ENCODE measurements around the gene FAM81A.

FAM81A gene

GRCh38 chr15:59528961-59529402 lies 91.0 kb downstream of the FAM81A start:
- H3K27ac ChIP-seq (ENCODE audit: low read length), result no peak overlapping the region
- H3K4me3 ChIP-seq (ENCODE audit: low read depth in 1 of 2, low read length in 2 of 2), result no peak overlapping the region
- no peaks in the 10 kb centered on the region for H3K36me3 ChIP-seq (ENCODE audit: control insufficient read depth in 1 of 2, insufficient read depth in 2 of 2, low read length in 2 of 2)
- H3K4me1 ChIP-seq (ENCODE audit: control insufficient read depth in 1 of 2, insufficient read depth in 2 of 2, low read length in 2 of 2), result no peaks in the 10 kb centered on the region
- H3K27me3 ChIP-seq (ENCODE audit: low read depth, low read length), result no peaks in the 10 kb centered on the region
- H3K9me3 ChIP-seq (ENCODE audit: control insufficient read depth in 1 of 2, low read length in 2 of 2), result no peaks in the 10 kb centered on the region

GRCh38 chr15:59531066-59531675 lies 93.2 kb downstream of the FAM81A start:
- Histone ChIP-seq H3K27me3 (ENCODE audit: low read depth, low read length) (no peaks in the 10 kb centered on the region), H3K27ac (ENCODE audit: low read length) (no peak overlapping the region), H3K4me3 (ENCODE audit: low read depth in 1 of 2, low read length in 2 of 2) (no peak overlapping the region), H3K4me1 (ENCODE audit: control insufficient read depth in 1 of 2, insufficient read depth in 2 of 2, low read length in 2 of 2) (no peaks in the 10 kb centered on the region), H3K36me3 (ENCODE audit: control insufficient read depth in 1 of 2, insufficient read depth in 2 of 2, low read length in 2 of 2) (no peaks in the 10 kb centered on the region), H3K9me3 (ENCODE audit: control insufficient read depth in 1 of 2, low read length in 2 of 2) (no peaks in the 10 kb centered on the region)

DNA sequence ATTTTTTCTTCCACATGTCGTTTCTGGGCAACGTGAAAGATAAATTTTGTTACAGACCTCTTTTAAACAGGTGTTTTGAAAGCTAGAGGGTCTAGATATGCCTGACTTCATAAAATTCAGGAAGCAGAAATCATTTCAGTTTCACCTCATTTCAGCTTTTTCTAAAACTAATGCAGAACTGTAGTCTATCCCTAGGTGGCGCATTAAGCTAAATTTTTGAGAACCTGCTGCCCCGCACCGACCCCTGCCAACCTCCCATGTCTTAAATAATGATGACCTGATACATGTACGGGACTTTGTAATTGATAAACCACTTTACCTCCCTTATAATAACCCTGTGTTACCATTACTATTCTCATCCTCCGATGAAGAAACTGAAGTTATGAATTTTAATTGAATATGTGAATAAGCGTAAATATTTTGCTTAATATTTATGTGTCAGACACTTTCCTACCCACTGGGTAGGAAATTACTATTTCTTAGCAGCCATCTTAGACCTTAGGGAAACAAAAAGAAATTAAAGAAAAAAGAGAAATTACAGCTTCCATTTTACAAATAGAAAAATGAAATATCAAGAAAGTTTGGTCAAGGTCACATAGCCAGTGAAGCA lies 94.9 kb downstream of the FAM81A start:
- H3K27ac ChIP-seq (ENCODE audit: low read length), result peak overlapping the region; percentile 31

GRCh38 chr15:59536553-59536952 lies 98.6 kb downstream of the FAM81A start:
- H3K4me1 ChIP-seq (ENCODE audit: control insufficient read depth in 1 of 2, insufficient read depth in 2 of 2, low read length in 2 of 2), result peaks cover 0 to 3% of the 10 kb centered on the region in 2 donors
- H3K36me3 ChIP-seq (ENCODE audit: control insufficient read depth in 1 of 2, insufficient read depth in 2 of 2, low read length in 2 of 2), result no peaks in the 10 kb centered on the region

More for the DNA sequence above, 94.9 kb downstream of the FAM81A start:
- Histone ChIP-seq H3K4me3 (ENCODE audit: low read depth in 1 of 2, low read length in 2 of 2) (peak overlapping the region in 1 of 2 donors; percentile 1), H3K36me3 (ENCODE audit: control insufficient read depth in 1 of 2, insufficient read depth in 2 of 2, low read length in 2 of 2) (no peaks in the 10 kb centered on the region), H3K4me1 (ENCODE audit: control insufficient read depth in 1 of 2, insufficient read depth in 2 of 2, low read length in 2 of 2) (no peaks in the 10 kb centered on the region), H3K9me3 (ENCODE audit: control insufficient read depth in 1 of 2, low read length in 2 of 2) (no peaks in the 10 kb centered on the region), H3K27me3 (ENCODE audit: low read depth, low read length) (no peaks in the 10 kb centered on the region)

GRCh38 chr15:59537403-59537802 lies 99.4 kb downstream of the FAM81A start:
- Histone ChIP-seq H3K27ac (ENCODE audit: low read length) (no peak overlapping the region), H3K36me3 (ENCODE audit: control insufficient read depth in 1 of 2, insufficient read depth in 2 of 2, low read length in 2 of 2) (no peaks in the 10 kb centered on the region), H3K27me3 (ENCODE audit: low read depth, low read length) (no peaks in the 10 kb centered on the region), H3K4me3 (ENCODE audit: low read depth in 1 of 2, low read length in 2 of 2) (no peak overlapping the region), H3K9me3 (ENCODE audit: control insufficient read depth in 1 of 2, low read length in 2 of 2) (no peaks in the 10 kb centered on the region), H3K4me1 (ENCODE audit: control insufficient read depth in 1 of 2, insufficient read depth in 2 of 2, low read length in 2 of 2) (peaks cover 0 to 3% of the 10 kb centered on the region in 2 donors)

More at GRCh38 chr15:59536553-59536952, 98.6 kb downstream of the FAM81A start:
- H3K27ac ChIP-seq (ENCODE audit: low read length), result no peak overlapping the region
- H3K9me3 ChIP-seq (ENCODE audit: control insufficient read depth in 1 of 2, low read length in 2 of 2), result no peaks in the 10 kb centered on the region
- H3K4me3 ChIP-seq (ENCODE audit: low read depth in 1 of 2, low read length in 2 of 2), result no peak overlapping the region
- no peaks in the 10 kb centered on the region for H3K27me3 ChIP-seq (ENCODE audit: low read depth, low read length)

GRCh38 chr15:59538494-59538893 lies 100.5 kb downstream of the FAM81A start:
- Histone ChIP-seq H3K4me3 (ENCODE audit: low read depth in 1 of 2, low read length in 2 of 2) (no peak overlapping the region), H3K4me1 (ENCODE audit: control insufficient read depth in 1 of 2, insufficient read depth in 2 of 2, low read length in 2 of 2) (peaks cover 0 to 3% of the 10 kb centered on the region in 2 donors), H3K9me3 (ENCODE audit: control insufficient read depth in 1 of 2, low read length in 2 of 2) (no peaks in the 10 kb centered on the region), H3K27me3 (ENCODE audit: low read depth, low read length) (no peaks in the 10 kb centered on the region), H3K27ac (ENCODE audit: low read length) (no peak overlapping the region), H3K36me3 (ENCODE audit: control insufficient read depth in 1 of 2, insufficient read depth in 2 of 2, low read length in 2 of 2) (no peaks in the 10 kb centered on the region)

DNA sequence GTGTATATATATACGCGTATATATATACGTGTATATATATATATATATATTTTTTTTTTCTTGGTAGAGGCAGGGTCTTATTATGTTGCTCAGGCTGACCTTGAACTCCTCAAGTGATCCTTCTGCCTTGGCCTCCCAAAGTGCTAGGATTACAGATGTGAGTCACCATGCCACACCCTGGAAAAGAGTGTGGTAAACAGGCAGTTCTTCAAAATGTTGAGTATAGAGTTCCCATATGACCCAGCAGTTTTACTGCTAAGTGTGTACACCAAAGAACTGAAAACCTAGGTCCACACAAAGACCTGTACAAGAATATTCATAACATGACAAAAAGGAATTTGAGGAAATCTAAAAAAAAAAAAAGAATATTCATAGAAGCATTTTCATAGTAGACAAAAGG lies 101.8 kb downstream of the FAM81A start:
- Histone ChIP-seq H3K27ac (ENCODE audit: low read length) (no peak overlapping the region), H3K36me3 (ENCODE audit: control insufficient read depth in 1 of 2, insufficient read depth in 2 of 2, low read length in 2 of 2) (no peaks in the 10 kb centered on the region), H3K4me3 (ENCODE audit: low read depth in 1 of 2, low read length in 2 of 2) (no peak overlapping the region), H3K9me3 (ENCODE audit: control insufficient read depth in 1 of 2, low read length in 2 of 2) (no peaks in the 10 kb centered on the region), H3K27me3 (ENCODE audit: low read depth, low read length) (no peaks in the 10 kb centered on the region), H3K4me1 (ENCODE audit: control insufficient read depth in 1 of 2, insufficient read depth in 2 of 2, low read length in 2 of 2) (peaks cover 0 to 3% of the 10 kb centered on the region in 2 donors)

DNA sequence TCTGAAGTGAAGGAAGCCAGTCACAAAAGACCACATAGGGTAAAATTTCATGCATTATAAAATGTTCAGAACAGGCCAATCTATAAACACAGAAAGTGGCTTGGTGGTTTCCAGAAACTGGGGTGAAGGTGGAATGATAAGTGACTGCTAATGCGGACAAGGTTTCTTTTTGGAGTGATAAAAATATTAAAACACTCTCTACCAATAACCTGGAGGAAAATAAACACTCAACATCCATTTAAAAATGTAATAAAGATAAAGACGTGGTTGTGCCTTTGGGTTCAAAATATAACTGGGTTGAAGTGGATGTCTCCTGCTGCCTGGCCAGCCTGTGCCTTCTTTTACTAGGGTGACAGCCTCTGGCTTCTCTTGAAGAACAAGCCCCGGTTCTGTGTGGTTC lies 102.7 kb downstream of the FAM81A start:
- Histone ChIP-seq H3K36me3 (ENCODE audit: control insufficient read depth in 1 of 2, insufficient read depth in 2 of 2, low read length in 2 of 2) (no peaks in the 10 kb centered on the region), H3K4me3 (ENCODE audit: low read depth in 1 of 2, low read length in 2 of 2) (no peak overlapping the region), H3K4me1 (ENCODE audit: control insufficient read depth in 1 of 2, insufficient read depth in 2 of 2, low read length in 2 of 2) (peaks cover 0 to 3% of the 10 kb centered on the region in 2 donors), H3K27me3 (ENCODE audit: low read depth, low read length) (no peaks in the 10 kb centered on the region), H3K9me3 (ENCODE audit: control insufficient read depth in 1 of 2, low read length in 2 of 2) (no peaks in the 10 kb centered on the region), H3K27ac (ENCODE audit: low read length) (no peak overlapping the region)

GRCh38 chr15:59541750-59542149 lies 103.8 kb downstream of the FAM81A start:
- H3K4me1 ChIP-seq (ENCODE audit: control insufficient read depth in 1 of 2, insufficient read depth in 2 of 2, low read length in 2 of 2), result peaks cover 0 to 3% of the 10 kb centered on the region in 2 donors
- H3K4me3 ChIP-seq (ENCODE audit: low read depth in 1 of 2, low read length in 2 of 2), result no peak overlapping the region
- no peaks in the 10 kb centered on the region for H3K9me3 ChIP-seq (ENCODE audit: control insufficient read depth in 1 of 2, low read length in 2 of 2)
- H3K27me3 ChIP-seq (ENCODE audit: low read depth, low read length), result no peaks in the 10 kb centered on the region
- H3K36me3 ChIP-seq (ENCODE audit: control insufficient read depth in 1 of 2, insufficient read depth in 2 of 2, low read length in 2 of 2), result no peaks in the 10 kb centered on the region
- no peak overlapping the region for H3K27ac ChIP-seq (ENCODE audit: low read length)

GRCh38 chr15:59543721-59544547 lies 105.9 kb downstream of the FAM81A start:
- Histone ChIP-seq H3K9me3 (ENCODE audit: control insufficient read depth in 1 of 2, low read length in 2 of 2) (no peaks in the 10 kb centered on the region), H3K4me3 (ENCODE audit: low read depth in 1 of 2, low read length in 2 of 2) (no peak overlapping the region), H3K4me1 (ENCODE audit: control insufficient read depth in 1 of 2, insufficient read depth in 2 of 2, low read length in 2 of 2) (peaks cover 0 to 3% of the 10 kb centered on the region in 2 donors), H3K27me3 (ENCODE audit: low read depth, low read length) (no peaks in the 10 kb centered on the region), H3K27ac (ENCODE audit: low read length) (peak overlapping the region; percentile 31), H3K36me3 (ENCODE audit: control insufficient read depth in 1 of 2, insufficient read depth in 2 of 2, low read length in 2 of 2) (no peaks in the 10 kb centered on the region)

GRCh38 chr15:59545573-59545972 lies 107.6 kb downstream of the FAM81A start:
- Histone ChIP-seq H3K36me3 (ENCODE audit: control insufficient read depth in 1 of 2, insufficient read depth in 2 of 2, low read length in 2 of 2) (no peaks in the 10 kb centered on the region), H3K4me3 (ENCODE audit: low read depth in 1 of 2, low read length in 2 of 2) (no peak overlapping the region), H3K9me3 (ENCODE audit: control insufficient read depth in 1 of 2, low read length in 2 of 2) (no peaks in the 10 kb centered on the region), H3K27me3 (ENCODE audit: low read depth, low read length) (no peaks in the 10 kb centered on the region), H3K4me1 (ENCODE audit: control insufficient read depth in 1 of 2, insufficient read depth in 2 of 2, low read length in 2 of 2) (peaks cover 0 to 3% of the 10 kb centered on the region in 2 donors), H3K27ac (ENCODE audit: low read length) (no peak overlapping the region)
